GM13976 (cell line): Measurements from ENCODE around the gene CFAP299.

Experiments
- DNase-seq: peaks from one replicate; pipeline ENCODE4 v3.0.0; 2012; ENCODE audit warnings: low spot score
- CTCF ChIP-seq: IDR thresholded peaks from 2 replicates; pipeline ENCODE4 v1.5.1; 2012; ENCODE audit warnings: borderline replicate concordance, mild to moderate bottlenecking; ENCODE audit not compliant: insufficient read depth; ENCODE audit errors: extremely low read depth, missing control alignments, control extremely low read depth
- in situ Hi-C: fragments of 300-500 bp; cut with MboI; formaldehyde crosslinking; loops from one replicate; pipeline ENCODE4 v1.12.0; 2022; ENCODE audit warnings: low sequenced_read_pairs, mixed read lengths, inconsistent platforms; ENCODE audit not compliant: unreplicated experiment

The CFAP299 gene

GRCh38 chr4:80393970-80394250 lies 58.4 kb downstream of the CFAP299 start:
- no peak for TF ChIP-seq CTCF
- in situ Hi-C loops: no loop called here
- no peak for DNase-seq

- no peak for TF ChIP-seq CTCF
- in situ Hi-C loops: no loop called here
- DNase-seq: no peak
Observed at GRCh38 chr4:80407246-80407645, 71.7 kb downstream of the CFAP299 start.

GRCh38 chr4:80409809-80410208 lies 74.3 kb downstream of the CFAP299 start:
- TF ChIP-seq CTCF: no peak
- in situ Hi-C loops: no loop called here
- no peak for DNase-seq

GRCh38 chr4:80412322-80412721 lies 76.8 kb downstream of the CFAP299 start:
- TF ChIP-seq CTCF: no peak
- no peak for DNase-seq
- in situ Hi-C loops: no loop called here

- TF ChIP-seq CTCF: no peak
- in situ Hi-C loops: no loop called here
- DNase-seq: no peak
Observed at GRCh38 chr4:80413086-80413485, 77.6 kb downstream of the CFAP299 start.

GRCh38 chr4:80417019-80417418 lies 81.5 kb downstream of the CFAP299 start:
- in situ Hi-C loops: no loop called here
- no peak for TF ChIP-seq CTCF

GRCh38 chr4:80419946-80420345 lies 84.4 kb downstream of the CFAP299 start:
- in situ Hi-C loops: no loop called here
- TF ChIP-seq CTCF: no peak

More at GRCh38 chr4:80417019-80417418, 81.5 kb downstream of the CFAP299 start:
- no peak for DNase-seq

More at GRCh38 chr4:80419946-80420345, 84.4 kb downstream of the CFAP299 start:
- DNase-seq: no peak
